Measurements from ENCODE around the gene GSKIP.

DNA sequence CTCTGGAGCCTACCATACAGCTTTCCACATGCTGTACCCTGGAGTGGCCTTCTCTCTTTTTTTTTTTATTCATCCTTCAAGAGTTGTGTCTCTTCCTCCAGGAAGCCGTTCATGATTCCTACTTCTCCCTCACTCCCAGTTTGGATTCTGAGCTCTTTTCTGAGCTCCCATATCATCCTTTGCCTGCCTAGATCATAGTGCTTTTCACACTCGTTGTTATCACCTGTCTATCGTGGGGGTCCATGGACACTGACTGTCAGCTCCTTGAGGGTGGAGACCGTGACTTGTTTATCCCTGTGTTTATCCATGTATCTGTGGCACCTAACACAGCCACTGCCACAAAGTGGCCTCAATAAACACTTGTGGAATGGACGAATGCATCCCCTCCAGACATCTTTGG lies 35.6 kb downstream of the GSKIP start:
- TF ChIP-seq POLR2AphosphoS5 (IDR thresholded peaks at IDR 0.05; ENCODE audit: low read depth, low read length) (no peak), POLR2A (IDR thresholded peaks at IDR 0.05; ENCODE audit: low read depth, low read length) (no peak)
